HFFc6 (cell line): Measurements from ENCODE around the gene PTPN18. TPM values are rescaled to one million over a fixed set of nuclear protein-coding genes. Genes with fewer than 3 reads are reported as not detected.

Experiments used
- DNase-seq: peaks from one replicate; pipeline ENCODE4 v3.0.0-alpha.2; 2018
- H3K27ac Mint-ChIP-seq: 2 replicates; pipeline ENCODE4 v1.8.0; 2020; ENCODE audit warnings: mild to moderate bottlenecking, mixed read lengths
- H3K27me3 Mint-ChIP-seq: 2 replicates; pipeline ENCODE4 v1.8.0; 2021; ENCODE audit warnings: mild to moderate bottlenecking, moderate library complexity, mixed read lengths; ENCODE audit not compliant: insufficient read depth
- H3K36me3 Mint-ChIP-seq: 2 replicates; pipeline ENCODE4 v1.8.0; 2021; ENCODE audit warnings: low read depth, mixed read lengths
- H3K4me1 Mint-ChIP-seq: 2 replicates; pipeline ENCODE4 v1.8.0; 2020; ENCODE audit warnings: low read depth, mixed read lengths
- H3K4me3 Mint-ChIP-seq: 2 replicates; pipeline ENCODE4 v1.8.0; 2020; ENCODE audit warnings: mild to moderate bottlenecking, moderate library complexity, mixed read lengths
- H3K9me3 Mint-ChIP-seq: 2 replicates; pipeline ENCODE4 v1.8.0; 2020; ENCODE audit warnings: mild to moderate bottlenecking, mixed read lengths
- total RNA-seq, 6 experiments: library from RNA; stranded (reverse); fragmentation: NEBNext Ultra II Directional; extraction: Animal tissue kit (Norgen Biotek cat#: 25700); gene quantifications; 2 replicates in 1 of 6; 3 replicates in 5 of 6; pipeline ENCODE4 v1.2.3, GENCODE V29; 2021
- TF ChIP-seq, protein P1 (sequence below): fragments of 200-600 bp; sonication (generic); IDR thresholded peaks from 2 replicates; pipeline ENCODE4 v1.5.0; 2021; ENCODE audit warnings: antibody characterized with exemption, mild to moderate bottlenecking

Gene PTPN18
- total RNA-seq, 6 experiments from 2014 or later = 15.5 to 18.9 (median 17.5) TPM

DNA sequence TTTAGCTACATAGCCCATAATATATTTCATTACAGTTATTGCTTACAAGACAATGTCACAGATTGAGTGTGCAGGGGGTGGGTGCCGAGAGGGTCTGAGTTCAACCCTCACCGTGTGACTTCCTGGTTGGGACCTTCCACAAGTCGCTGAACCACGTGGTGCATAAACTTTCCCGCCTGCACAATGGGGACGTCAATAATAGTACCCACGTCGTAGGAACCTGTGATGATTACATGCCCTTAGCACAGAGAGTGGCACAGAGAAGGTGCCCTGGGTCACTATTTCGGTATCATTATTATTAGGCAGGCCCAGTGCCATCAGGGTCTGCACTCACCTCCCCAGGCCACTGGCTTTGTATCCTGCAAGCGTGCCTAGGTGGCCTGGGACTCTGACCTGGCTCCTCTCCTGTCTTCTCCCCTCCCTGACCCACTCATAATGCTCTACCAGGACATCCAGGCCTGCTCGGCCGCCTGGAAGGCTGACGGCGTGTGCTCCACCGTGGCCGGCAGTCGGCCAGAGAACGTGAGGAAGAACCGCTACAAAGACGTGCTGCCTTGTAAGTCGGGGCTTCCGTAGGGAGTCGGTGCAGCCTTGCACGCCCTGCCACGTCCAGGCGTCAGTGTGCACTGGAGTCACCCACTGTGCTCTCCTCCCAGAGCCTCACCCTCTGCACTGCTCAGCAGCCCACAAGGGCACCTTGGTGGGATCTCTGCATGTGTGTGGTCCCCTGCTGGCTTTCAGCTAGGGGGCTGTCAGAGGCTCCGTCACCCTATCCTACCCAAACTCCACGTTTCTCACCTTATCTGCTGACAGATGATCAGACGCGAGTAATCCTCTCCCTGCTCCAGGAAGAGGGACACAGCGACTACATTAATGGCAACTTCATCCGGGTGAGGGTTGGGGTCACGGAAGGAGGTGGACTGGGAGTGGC lies 2.8 kb downstream of the PTPN18 start:
- no peak overlapping the region for H3K4me3 Mint-ChIP-seq
- H3K36me3 Mint-ChIP-seq = no peaks in the 10 kb centered on the region
- no peak overlapping the region for H3K27ac Mint-ChIP-seq
- DNase-seq = no peak
- no peaks in the 10 kb centered on the region; the same call in 1 of the 2 replicates for H3K27me3 Mint-ChIP-seq
- H3K4me1 Mint-ChIP-seq = peaks cover 16% of the 10 kb centered on the region
- H3K9me3 Mint-ChIP-seq = no peaks in the 10 kb centered on the region
- TF ChIP-seq, protein P1, sequence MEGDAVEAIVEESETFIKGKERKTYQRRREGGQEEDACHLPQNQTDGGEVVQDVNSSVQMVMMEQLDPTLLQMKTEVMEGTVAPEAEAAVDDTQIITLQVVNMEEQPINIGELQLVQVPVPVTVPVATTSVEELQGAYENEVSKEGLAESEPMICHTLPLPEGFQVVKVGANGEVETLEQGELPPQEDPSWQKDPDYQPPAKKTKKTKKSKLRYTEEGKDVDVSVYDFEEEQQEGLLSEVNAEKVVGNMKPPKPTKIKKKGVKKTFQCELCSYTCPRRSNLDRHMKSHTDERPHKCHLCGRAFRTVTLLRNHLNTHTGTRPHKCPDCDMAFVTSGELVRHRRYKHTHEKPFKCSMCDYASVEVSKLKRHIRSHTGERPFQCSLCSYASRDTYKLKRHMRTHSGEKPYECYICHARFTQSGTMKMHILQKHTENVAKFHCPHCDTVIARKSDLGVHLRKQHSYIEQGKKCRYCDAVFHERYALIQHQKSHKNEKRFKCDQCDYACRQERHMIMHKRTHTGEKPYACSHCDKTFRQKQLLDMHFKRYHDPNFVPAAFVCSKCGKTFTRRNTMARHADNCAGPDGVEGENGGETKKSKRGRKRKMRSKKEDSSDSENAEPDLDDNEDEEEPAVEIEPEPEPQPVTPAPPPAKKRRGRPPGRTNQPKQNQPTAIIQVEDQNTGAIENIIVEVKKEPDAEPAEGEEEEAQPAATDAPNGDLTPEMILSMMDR = no peak

GRCh38 chr2:130359466-130359865 lies 3.6 kb downstream of the PTPN18 start:
- H3K36me3 Mint-ChIP-seq = no peaks in the 10 kb centered on the region
- TF ChIP-seq, protein P1 = no peak
- peaks cover 9% of the 10 kb centered on the region for H3K4me1 Mint-ChIP-seq
- H3K27me3 Mint-ChIP-seq = no peaks in the 10 kb centered on the region; the same call in 1 of the 2 replicates
- DNase-seq = no peak
- no peak overlapping the region for H3K27ac Mint-ChIP-seq
- H3K4me3 Mint-ChIP-seq = no peak overlapping the region
- H3K9me3 Mint-ChIP-seq = no peaks in the 10 kb centered on the region

DNA sequence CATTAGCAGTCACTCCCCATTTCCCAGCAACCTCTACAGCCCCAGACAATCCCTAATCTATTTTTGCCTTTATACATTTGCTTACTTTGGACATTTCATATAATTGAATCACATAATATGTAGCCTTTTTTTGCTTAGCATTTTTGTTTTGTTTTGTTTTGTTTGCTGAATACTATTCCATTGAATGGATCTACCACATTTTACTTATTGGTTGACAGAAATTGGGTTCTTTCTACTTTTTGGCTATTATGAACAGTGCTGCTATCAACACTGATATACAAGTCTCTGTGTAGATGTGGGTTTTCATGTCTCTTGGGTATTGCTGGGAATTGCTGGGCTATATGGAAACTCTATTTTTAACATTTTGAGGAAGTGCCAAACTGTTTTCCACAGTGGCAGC lies 7.6 kb downstream of the PTPN18 start:
- Mint-ChIP-seq H3K4me1 (no peaks in the 10 kb centered on the region), H3K9me3 (peaks cover 11% of the 10 kb centered on the region; the same call in 1 of the 2 replicates), H3K27me3 (no peaks in the 10 kb centered on the region; the same call in 1 of the 2 replicates), H3K27ac (no peak overlapping the region), H3K36me3 (no peaks in the 10 kb centered on the region; the same call in 1 of the 2 replicates), H3K4me3 (no peak overlapping the region)
- TF ChIP-seq, protein P1 = no peak
- no peak for DNase-seq

DNA sequence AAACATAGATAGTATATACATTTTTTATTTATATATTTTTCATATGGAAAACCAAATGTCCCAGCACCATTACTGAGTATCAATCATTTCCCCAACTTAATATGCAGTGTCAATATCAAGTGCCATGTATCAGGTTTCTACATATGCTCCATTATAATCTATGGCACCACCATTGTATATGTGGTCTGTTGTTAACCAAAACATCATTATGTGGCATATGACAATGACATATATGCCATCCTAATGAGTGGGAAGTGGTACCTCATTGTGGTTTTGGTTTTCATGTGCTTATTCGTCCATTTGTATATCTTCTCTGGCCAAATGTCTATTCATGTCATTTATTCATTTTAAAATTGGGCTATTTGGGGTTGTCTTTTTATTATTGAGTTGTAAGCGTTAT lies 9.2 kb downstream of the PTPN18 start:
- Mint-ChIP-seq H3K4me3 (no peak overlapping the region), H3K4me1 (no peaks in the 10 kb centered on the region), H3K27me3 (no peaks in the 10 kb centered on the region; the same call in 1 of the 2 replicates), H3K9me3 (peaks cover 11% of the 10 kb centered on the region; the same call in 1 of the 2 replicates), H3K36me3 (peaks cover 3% of the 10 kb centered on the region; the same call in 1 of the 2 replicates), H3K27ac (no peak overlapping the region)
- DNase-seq = no peak
- TF ChIP-seq, protein P1 = no peak

DNA sequence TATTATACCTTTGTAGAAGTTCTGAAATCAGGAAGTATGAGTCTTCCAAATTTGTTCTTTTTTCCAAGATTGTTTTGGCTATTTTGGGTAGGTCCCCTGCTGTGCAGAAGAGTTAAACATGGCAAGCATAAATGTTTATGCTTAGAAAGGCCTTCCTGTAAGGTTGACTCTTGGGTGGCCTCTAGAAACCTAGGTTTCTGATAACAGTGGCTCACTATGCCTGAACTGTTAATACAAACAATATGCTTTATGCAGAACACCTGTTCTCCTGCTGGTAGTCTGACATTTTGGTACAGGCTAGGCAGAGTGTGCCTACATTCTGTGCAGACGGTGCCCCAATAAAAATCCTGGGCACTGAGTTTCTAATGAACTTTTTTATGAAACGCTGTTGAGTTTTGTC lies 10.1 kb downstream of the PTPN18 start:
- DNase-seq = no peak
- Mint-ChIP-seq H3K4me1 (peaks cover under 1% of the 10 kb centered on the region), H3K27ac (no peak overlapping the region), H3K9me3 (peaks cover 11% of the 10 kb centered on the region; the same call in 1 of the 2 replicates), H3K4me3 (no peak overlapping the region), H3K36me3 (peaks cover 4% of the 10 kb centered on the region; the same call in 1 of the 2 replicates), H3K27me3 (no peaks in the 10 kb centered on the region; the same call in 1 of the 2 replicates)
- TF ChIP-seq, protein P1 = no peak
